ENCODE measurements around the gene TRAPPC2L.

TRAPPC2L gene

GRCh38 chr16:88859381-88860091, 2.6 kb downstream of the TRAPPC2L start:
- Histone ChIP-seq H3K9me3 (ENCODE audit: control insufficient read depth, low read length) (no peaks in the 10 kb centered on the region), H3K27ac (ENCODE audit: insufficient read depth, low read depth, low read length, poor library complexity, severe bottlenecking) (no peak overlapping the region), H3K27me3 (ENCODE audit: control insufficient read depth, insufficient read depth, low read length, poor library complexity, severe bottlenecking) (no peaks in the 10 kb centered on the region), H3K4me3 (ENCODE audit: insufficient read depth, low read depth, low read length) (no peak overlapping the region), H3K36me3 (ENCODE audit: control insufficient read depth, insufficient read depth, low read length) (peaks cover 13% of the 10 kb centered on the region), H3K4me1 (ENCODE audit: control insufficient read depth, insufficient read depth, low read length) (peaks cover 10% of the 10 kb centered on the region)
- WGBS, 2 experiments = 95 to 96% methylated on average over 20 of the region's 20 CpGs

- Histone ChIP-seq H3K27ac (ENCODE audit: insufficient read depth, low read depth, low read length, poor library complexity, severe bottlenecking) (no peak overlapping the region), H3K27me3 (ENCODE audit: control insufficient read depth, insufficient read depth, low read length, poor library complexity, severe bottlenecking) (no peaks in the 10 kb centered on the region), H3K36me3 (ENCODE audit: control insufficient read depth, insufficient read depth, low read length) (peaks cover 13% of the 10 kb centered on the region), H3K9me3 (ENCODE audit: control insufficient read depth, low read length) (no peaks in the 10 kb centered on the region), H3K4me1 (ENCODE audit: control insufficient read depth, insufficient read depth, low read length) (peaks cover 4% of the 10 kb centered on the region), H3K4me3 (ENCODE audit: insufficient read depth, low read depth, low read length) (no peak overlapping the region)
- 96% methylated on average over 19 of the region's 19 CpGs for whole genome bisulfite sequencing, 2 experiments
These were observed 4.4 kb downstream of the TRAPPC2L start for GRCh38 chr16:88861359-88861758.

GRCh38 chr16:88862968-88863367, 6.0 kb downstream of the TRAPPC2L start:
- H3K36me3 ChIP-seq (ENCODE audit: control insufficient read depth, insufficient read depth, low read length) = peaks cover 13% of the 10 kb centered on the region
- H3K27me3 ChIP-seq (ENCODE audit: control insufficient read depth, insufficient read depth, low read length, poor library complexity, severe bottlenecking) = no peaks in the 10 kb centered on the region
- H3K9me3 ChIP-seq (ENCODE audit: control insufficient read depth, low read length) = no peaks in the 10 kb centered on the region
- peaks cover 3% of the 10 kb centered on the region for H3K4me1 ChIP-seq (ENCODE audit: control insufficient read depth, insufficient read depth, low read length)
- WGBS, 2 experiments = 92 to 93% methylated on average over 25 of the region's 25 CpGs
- H3K4me3 ChIP-seq (ENCODE audit: insufficient read depth, low read depth, low read length) = no peak overlapping the region
- no peak overlapping the region for H3K27ac ChIP-seq (ENCODE audit: insufficient read depth, low read depth, low read length, poor library complexity, severe bottlenecking)

GRCh38 chr16:88863426-88863825, 6.5 kb downstream of the TRAPPC2L start:
- H3K27ac ChIP-seq (ENCODE audit: insufficient read depth, low read depth, low read length, poor library complexity, severe bottlenecking) = no peak overlapping the region
- WGBS, 2 experiments = 93% methylated on average over 13 of the region's 13 CpGs
- H3K4me1 ChIP-seq (ENCODE audit: control insufficient read depth, insufficient read depth, low read length) = no peaks in the 10 kb centered on the region
- no peak overlapping the region for H3K4me3 ChIP-seq (ENCODE audit: insufficient read depth, low read depth, low read length)
- H3K9me3 ChIP-seq (ENCODE audit: control insufficient read depth, low read length) = no peaks in the 10 kb centered on the region
- H3K36me3 ChIP-seq (ENCODE audit: control insufficient read depth, insufficient read depth, low read length) = peaks cover 13% of the 10 kb centered on the region
- H3K27me3 ChIP-seq (ENCODE audit: control insufficient read depth, insufficient read depth, low read length, poor library complexity, severe bottlenecking) = no peaks in the 10 kb centered on the region

- WGBS, 2 experiments = 88 to 92% methylated on average over 15 of the region's 15 CpGs
- no peak overlapping the region for H3K4me3 ChIP-seq (ENCODE audit: insufficient read depth, low read depth, low read length)
- H3K36me3 ChIP-seq (ENCODE audit: control insufficient read depth, insufficient read depth, low read length) = peaks cover 13% of the 10 kb centered on the region
- no peaks in the 10 kb centered on the region for H3K27me3 ChIP-seq (ENCODE audit: control insufficient read depth, insufficient read depth, low read length, poor library complexity, severe bottlenecking)
- no peak overlapping the region for H3K27ac ChIP-seq (ENCODE audit: insufficient read depth, low read depth, low read length, poor library complexity, severe bottlenecking)
- no peaks in the 10 kb centered on the region for H3K9me3 ChIP-seq (ENCODE audit: control insufficient read depth, low read length)
- no peaks in the 10 kb centered on the region for H3K4me1 ChIP-seq (ENCODE audit: control insufficient read depth, insufficient read depth, low read length)
These were observed 7.2 kb downstream of the TRAPPC2L start for GRCh38 chr16:88864099-88864498.

GRCh38 chr16:88864521-88864920, 7.6 kb downstream of the TRAPPC2L start:
- 91 to 92% methylated on average over 18 of the region's 18 CpGs for WGBS, 2 experiments
- no peaks in the 10 kb centered on the region for H3K9me3 ChIP-seq (ENCODE audit: control insufficient read depth, low read length)
- no peaks in the 10 kb centered on the region for H3K27me3 ChIP-seq (ENCODE audit: control insufficient read depth, insufficient read depth, low read length, poor library complexity, severe bottlenecking)
- H3K4me1 ChIP-seq (ENCODE audit: control insufficient read depth, insufficient read depth, low read length) = no peaks in the 10 kb centered on the region
- H3K27ac ChIP-seq (ENCODE audit: insufficient read depth, low read depth, low read length, poor library complexity, severe bottlenecking) = no peak overlapping the region
- no peak overlapping the region for H3K4me3 ChIP-seq (ENCODE audit: insufficient read depth, low read depth, low read length)
- peaks cover 9% of the 10 kb centered on the region for H3K36me3 ChIP-seq (ENCODE audit: control insufficient read depth, insufficient read depth, low read length)

- H3K27me3 ChIP-seq (ENCODE audit: control insufficient read depth, insufficient read depth, low read length, poor library complexity, severe bottlenecking) = no peaks in the 10 kb centered on the region
These were observed 8.4 kb downstream of the TRAPPC2L start for GRCh38 chr16:88865310-88865709.

GRCh38 chr16:88865742-88866141, 8.8 kb downstream of the TRAPPC2L start:
- no peaks in the 10 kb centered on the region for H3K27me3 ChIP-seq (ENCODE audit: control insufficient read depth, insufficient read depth, low read length, poor library complexity, severe bottlenecking)
- no peaks in the 10 kb centered on the region for H3K4me1 ChIP-seq (ENCODE audit: control insufficient read depth, insufficient read depth, low read length)
- peaks cover under 1% of the 10 kb centered on the region for H3K36me3 ChIP-seq (ENCODE audit: control insufficient read depth, insufficient read depth, low read length)
- H3K27ac ChIP-seq (ENCODE audit: insufficient read depth, low read depth, low read length, poor library complexity, severe bottlenecking) = no peak overlapping the region
- WGBS, 2 experiments = 91 to 94% methylated on average over 15 of the region's 15 CpGs
- H3K9me3 ChIP-seq (ENCODE audit: control insufficient read depth, low read length) = no peaks in the 10 kb centered on the region
- H3K4me3 ChIP-seq (ENCODE audit: insufficient read depth, low read depth, low read length) = no peak overlapping the region

More at GRCh38 chr16:88865310-88865709, 8.4 kb downstream of the TRAPPC2L start:
- no peaks in the 10 kb centered on the region for H3K4me1 ChIP-seq (ENCODE audit: control insufficient read depth, insufficient read depth, low read length)
- peaks cover 5% of the 10 kb centered on the region for H3K36me3 ChIP-seq (ENCODE audit: control insufficient read depth, insufficient read depth, low read length)
- WGBS, 2 experiments = 89 to 91% methylated on average over 14 of the region's 14 CpGs
- H3K27ac ChIP-seq (ENCODE audit: insufficient read depth, low read depth, low read length, poor library complexity, severe bottlenecking) = no peak overlapping the region
- H3K9me3 ChIP-seq (ENCODE audit: control insufficient read depth, low read length) = no peaks in the 10 kb centered on the region
- no peak overlapping the region for H3K4me3 ChIP-seq (ENCODE audit: insufficient read depth, low read depth, low read length)

GRCh38 chr16:88866151-88866920, 9.4 kb downstream of the TRAPPC2L start, which contains the start of gene PABPN1L:
Gene PABPN1L (minus strand): TSS chr16:88866660. CDS start chr16:88866606, 54 bp downstream.
- Histone ChIP-seq H3K4me1 (ENCODE audit: control insufficient read depth, insufficient read depth, low read length) (no peaks in the 10 kb centered on the region), H3K27me3 (ENCODE audit: control insufficient read depth, insufficient read depth, low read length, poor library complexity, severe bottlenecking) (no peaks in the 10 kb centered on the region), H3K4me3 (ENCODE audit: insufficient read depth, low read depth, low read length) (no peak within 1 kb of the TSS), H3K9me3 (ENCODE audit: control insufficient read depth, low read length) (no peaks in the 10 kb centered on the region), H3K36me3 (ENCODE audit: control insufficient read depth, insufficient read depth, low read length) (no peaks in the 10 kb centered on the region), H3K27ac (ENCODE audit: insufficient read depth, low read depth, low read length, poor library complexity, severe bottlenecking) (no peak within 1 kb of the TSS)
- WGBS, 2 experiments = 86 to 87% methylated on average over 20 of the region's 20 CpGs

- Histone ChIP-seq H3K9me3 (ENCODE audit: control insufficient read depth, low read length) (no peaks in the 10 kb centered on the region), H3K27me3 (ENCODE audit: control insufficient read depth, insufficient read depth, low read length, poor library complexity, severe bottlenecking) (no peaks in the 10 kb centered on the region), H3K4me1 (ENCODE audit: control insufficient read depth, insufficient read depth, low read length) (no peaks in the 10 kb centered on the region), H3K27ac (ENCODE audit: insufficient read depth, low read depth, low read length, poor library complexity, severe bottlenecking) (no peak overlapping the region), H3K36me3 (ENCODE audit: control insufficient read depth, insufficient read depth, low read length) (no peaks in the 10 kb centered on the region), H3K4me3 (ENCODE audit: insufficient read depth, low read depth, low read length) (no peak overlapping the region)
- WGBS, 2 experiments = 92 to 93% methylated on average over 24 of the region's 24 CpGs
These were observed 10.8 kb downstream of the TRAPPC2L start for GRCh38 chr16:88867581-88868246.
